GM19043 (cell line): ENCODE results near the gene HIGD1B.

Source experiments
- ATAC-seq: cut with Tn5 transposase; IDR thresholded peaks from one replicate; pipeline ENCODE4 v1.9.1; 2021; ENCODE audit warnings: low read depth; ENCODE audit not compliant: unreplicated experiment

Gene HIGD1B

GRCh38 chr17:44875761-44876160 lies 28.1 kb downstream of the HIGD1B start:
- ATAC-seq = no peak

GRCh38 chr17:44877121-44877520 lies 29.4 kb downstream of the HIGD1B start:
- no peak for ATAC-seq

GRCh38 chr17:44878627-44879221 lies 31.0 kb downstream of the HIGD1B start:
- ATAC-seq = no peak

GRCh38 chr17:44879376-44879775 lies 31.7 kb downstream of the HIGD1B start:
- ATAC-seq = no peak

- ATAC-seq = no peak
Measured at GRCh38 chr17:44880062-44880461, 32.4 kb downstream of the HIGD1B start.

GRCh38 chr17:44881145-44881544 lies 33.5 kb downstream of the HIGD1B start:
- ATAC-seq = no peak

GRCh38 chr17:44884941-44885340 lies 37.3 kb downstream of the HIGD1B start:
- ATAC-seq = no peak

GRCh38 chr17:44887016-44887415 lies 39.3 kb downstream of the HIGD1B start:
- no peak for ATAC-seq

GRCh38 chr17:44887971-44888954 lies 40.6 kb downstream of the HIGD1B start:
- no peak for ATAC-seq

- no peak for ATAC-seq
Measured at GRCh38 chr17:44889003-44889402, 41.3 kb downstream of the HIGD1B start.

GRCh38 chr17:44892250-44892649 lies 44.6 kb downstream of the HIGD1B start:
- ATAC-seq = no peak

GRCh38 chr17:44894642-44895041 lies 47.0 kb downstream of the HIGD1B start:
- no peak for ATAC-seq

GRCh38 chr17:44898768-44899073 lies 51.0 kb downstream of the HIGD1B start:
- no peak for ATAC-seq

- ATAC-seq = peak; percentile 73
Measured at GRCh38 chr17:44899074-44899782, 51.5 kb downstream of the HIGD1B start, which contains the start of gene EFTUD2. Gene EFTUD2, minus strand, starts transcription at chr17:44899445. Its CDS starts 4,924 bp downstream, at chr17:44894521.
